Mucosa of rectum (tissue), 2 donors: ENCODE results near the gene STARD10.

ENCODE experiments used
- H3K27ac ChIP-seq, 2 donors: one replicate each; pipeline ENCODE4 v1.7.0; 2013; ENCODE audit warnings: inconsistent platforms in 2 of 2, low read depth in 2 of 2, low read length in 2 of 2
- H3K27me3 ChIP-seq, 2 donors: one replicate each; pipeline ENCODE4 v1.7.0; 2013; ENCODE audit warnings: low read length in 2 of 2; ENCODE audit not compliant: control insufficient read depth in 2 of 2, insufficient read depth in 2 of 2
- H3K36me3 ChIP-seq, 2 donors: one replicate each; pipeline ENCODE4 v1.7.0; 2013; ENCODE audit warnings: low read length in 2 of 2; ENCODE audit not compliant: control insufficient read depth in 2 of 2, insufficient read depth in 2 of 2
- H3K4me1 ChIP-seq, 2 donors: one replicate each; pipeline ENCODE4 v1.7.0; 2013; ENCODE audit warnings: low read length in 2 of 2, mild to moderate bottlenecking in 1 of 2; ENCODE audit not compliant: control insufficient read depth in 2 of 2, insufficient read depth in 2 of 2
- H3K4me3 ChIP-seq, 2 donors: one replicate each; pipeline ENCODE4 v1.7.0; 2013; ENCODE audit warnings: low read length in 2 of 2
- H3K9ac ChIP-seq, 2 donors: one replicate each; pipeline ENCODE4 v1.7.0; 2013; ENCODE audit warnings: low read length in 2 of 2, low read depth in 1 of 2, mild to moderate bottlenecking in 1 of 2
- H3K9me3 ChIP-seq, 2 donors: one replicate each; pipeline ENCODE4 v1.7.0; 2013; ENCODE audit warnings: low read length in 2 of 2; ENCODE audit not compliant: control insufficient read depth in 2 of 2
- donor health status: healthy.
- donor health status: Normal muscosa, but diverticular disease.

The STARD10 gene

GRCh38 chr11:72826191-72826941 is 32.5 kb upstream of the STARD10 start:
- no peaks in the 10 kb centered on the region for H3K27me3 ChIP-seq
- no peak overlapping the region for H3K9ac ChIP-seq
- H3K27ac ChIP-seq: no peak overlapping the region
- H3K4me1 ChIP-seq: peaks cover 4 to 5% of the 10 kb centered on the region in 2 donors
- H3K36me3 ChIP-seq: peaks cover 3 to 9% of the 10 kb centered on the region in 2 donors
- H3K4me3 ChIP-seq: no peak overlapping the region
- no peaks in the 10 kb centered on the region for H3K9me3 ChIP-seq

GRCh38 chr11:72825661-72826060 is 31.8 kb upstream of the STARD10 start:
- H3K36me3 ChIP-seq: peaks cover 4 to 9% of the 10 kb centered on the region in 2 donors
- H3K4me3 ChIP-seq: no peak overlapping the region
- peaks cover 11 to 12% of the 10 kb centered on the region in 2 donors for H3K4me1 ChIP-seq
- H3K9me3 ChIP-seq: no peaks in the 10 kb centered on the region
- H3K9ac ChIP-seq: no peak overlapping the region
- H3K27ac ChIP-seq: no peak overlapping the region
- H3K27me3 ChIP-seq: no peaks in the 10 kb centered on the region

GRCh38 chr11:72824811-72825505 is 31.1 kb upstream of the STARD10 start:
- no peaks in the 10 kb centered on the region for H3K27me3 ChIP-seq
- H3K36me3 ChIP-seq: peaks cover 8 to 9% of the 10 kb centered on the region in 2 donors
- H3K27ac ChIP-seq: no peak overlapping the region
- no peaks in the 10 kb centered on the region for H3K9me3 ChIP-seq
- H3K4me3 ChIP-seq: no peak overlapping the region
- H3K4me1 ChIP-seq: peaks cover 13% of the 10 kb centered on the region in 2 donors
- no peak overlapping the region for H3K9ac ChIP-seq

GRCh38 chr11:72824020-72824419 is 30.2 kb upstream of the STARD10 start:
- H3K9ac ChIP-seq: no peak overlapping the region
- peaks cover 13% of the 10 kb centered on the region in 2 donors for H3K4me1 ChIP-seq
- no peaks in the 10 kb centered on the region for H3K9me3 ChIP-seq
- H3K4me3 ChIP-seq: no peak overlapping the region
- H3K27ac ChIP-seq: no peak overlapping the region
- peaks cover 6 to 11% of the 10 kb centered on the region in 2 donors for H3K36me3 ChIP-seq
- no peaks in the 10 kb centered on the region for H3K27me3 ChIP-seq

- no peak overlapping the region for H3K9ac ChIP-seq
- peaks cover 6 to 12% of the 10 kb centered on the region in 2 donors for H3K36me3 ChIP-seq
- H3K4me3 ChIP-seq: no peak overlapping the region
- H3K27me3 ChIP-seq: no peaks in the 10 kb centered on the region
- H3K4me1 ChIP-seq: peaks cover 13% of the 10 kb centered on the region in 2 donors
- H3K9me3 ChIP-seq: no peaks in the 10 kb centered on the region
- no peak overlapping the region for H3K27ac ChIP-seq
These were observed 29.4 kb upstream of the STARD10 start for GRCh38 chr11:72823105-72823804.

GRCh38 chr11:72821920-72822799 is 28.3 kb upstream of the STARD10 start:
- H3K36me3 ChIP-seq: peaks cover 12 to 20% of the 10 kb centered on the region in 2 donors
- H3K9me3 ChIP-seq: no peaks in the 10 kb centered on the region
- H3K27ac ChIP-seq: peak overlapping the region; percentile 44 to 54
- peak overlapping the region; percentile 71 to 73 for H3K4me3 ChIP-seq
- H3K27me3 ChIP-seq: no peaks in the 10 kb centered on the region
- peaks cover 13% of the 10 kb centered on the region in 2 donors for H3K4me1 ChIP-seq
- peak overlapping the region; percentile 70 to 71 for H3K9ac ChIP-seq

GRCh38 chr11:72821221-72821919 is 27.5 kb upstream of the STARD10 start:
- H3K9me3 ChIP-seq: no peaks in the 10 kb centered on the region
- H3K4me3 ChIP-seq: peak overlapping the region; percentile 71 to 73
- peak overlapping the region; percentile 70 to 71 for H3K9ac ChIP-seq

GRCh38 chr11:72820439-72821139 is 26.7 kb upstream of the STARD10 start:
- Histone ChIP-seq H3K9me3 (no peaks in the 10 kb centered on the region), H3K36me3 (peaks cover 12 to 18% of the 10 kb centered on the region in 2 donors), H3K4me3 (no peak overlapping the region), H3K27me3 (no peaks in the 10 kb centered on the region), H3K4me1 (peaks cover 17 to 19% of the 10 kb centered on the region in 2 donors), H3K9ac (no peak overlapping the region), H3K27ac (no peak overlapping the region)

More at GRCh38 chr11:72821221-72821919, 27.5 kb upstream of the STARD10 start:
- H3K4me1 ChIP-seq: peaks cover 13 to 15% of the 10 kb centered on the region in 2 donors
- peak overlapping the region; percentile 44 to 54 for H3K27ac ChIP-seq
- no peaks in the 10 kb centered on the region for H3K27me3 ChIP-seq
- H3K36me3 ChIP-seq: peaks cover 12 to 20% of the 10 kb centered on the region in 2 donors
